Left ventricle myocardium superior (tissue), 1 donor: ENCODE data around the gene SLC22A3. TPM values are rescaled to one million over a fixed set of nuclear protein-coding genes. Genes with fewer than 3 reads are reported as not detected.
"Not testable (repeated sequence)": the region's sequence is repeated elsewhere in the genome, so short reads cannot be mapped to it uniquely, and the experiment has no call there.

Experiments
- ATAC-seq: fragments of 200-7000 bp; cut with Tn5 transposase; one replicate; pipeline ENCODE4 v1.9.1; 2020; ENCODE audit warnings: mild to moderate bottlenecking, moderate library complexity
- DNase-seq: peaks from one replicate; pipeline ENCODE4 v3.0.0-alpha.2; 2020
- intact Hi-C: fragments of 100-400 bp; cut with micrococcal nuclease; formaldehyde crosslinking; loops from one replicate; pipeline ENCODE4 v1.11.0; 2022
- total RNA-seq: library from RNA; stranded (reverse); fragmentation: NEBNext Ultra II Directional; extraction: Animal tissue kit (Norgen Biotek cat#: 25700); gene quantifications from one replicate; pipeline ENCODE4 v1.2.1, GENCODE V29; 2021
- donor health status: DM: no; HTN: yes; CAD: no; lungs with severe emphysema.

Gene SLC22A3
- total RNA-seq, 1 donor from 2014 or later, result 1.3 TPM

DNA sequence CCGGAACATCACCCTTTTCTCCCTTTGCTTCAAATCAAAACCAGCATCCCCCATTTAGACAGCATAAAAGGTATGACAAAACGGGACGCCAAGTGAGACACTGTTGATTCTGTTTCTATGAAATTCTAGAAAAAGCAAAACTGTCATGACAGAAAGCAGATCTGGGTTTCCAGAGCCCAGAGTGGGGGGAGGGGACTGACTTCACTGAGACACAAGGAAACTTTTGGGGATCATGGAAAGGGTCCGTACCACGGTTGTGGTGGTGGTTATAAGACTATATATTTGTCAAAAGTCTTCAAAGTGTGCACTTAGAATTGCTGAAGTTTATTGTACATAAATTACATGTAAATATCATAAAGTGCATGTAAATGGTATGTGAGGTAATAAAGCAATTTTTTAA is 82.6 kb downstream of the SLC22A3 start:
- DNase-seq (no peak), ATAC-seq (no peak)
- intact Hi-C loops, result no loop called here

- DNase-seq (peak; percentile 71), ATAC-seq (peak; percentile 81)
- intact Hi-C loops, result no loop called here
Observed at GRCh38 chr6:160431226-160431625, 83.0 kb downstream of the SLC22A3 start.

DNA sequence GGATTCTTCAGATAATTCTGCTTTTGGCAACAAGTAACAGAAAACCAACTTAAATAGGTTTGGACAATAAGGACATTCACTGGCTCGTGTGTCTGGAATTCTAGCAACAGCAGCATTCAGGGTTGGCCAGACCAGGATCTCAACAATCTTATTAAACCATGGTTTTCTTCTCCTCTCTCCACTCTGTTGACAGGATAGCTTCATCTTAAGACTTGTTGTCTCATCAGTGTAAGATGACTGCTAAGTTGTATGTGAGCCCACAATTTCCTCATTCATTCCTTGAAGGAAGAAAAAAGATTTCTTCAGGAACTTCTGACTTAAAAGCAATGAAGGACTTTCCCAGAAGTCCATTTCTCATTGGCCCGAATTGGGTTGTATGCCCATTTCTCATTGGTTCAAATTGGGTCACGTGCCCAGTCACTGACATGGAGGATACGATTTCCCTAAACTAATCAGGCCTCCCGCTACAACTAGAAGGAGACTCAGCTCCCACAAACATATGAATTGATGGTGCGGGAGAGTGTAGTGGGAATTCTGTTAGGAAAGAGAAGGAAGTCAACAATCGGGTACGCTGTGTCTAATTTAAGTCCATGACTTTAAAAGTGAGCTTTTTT is 83.7 kb downstream of the SLC22A3 start:
- ATAC-seq (peak; percentile 44), DNase-seq (no peak)
- intact Hi-C loops, result no loop called here

DNA sequence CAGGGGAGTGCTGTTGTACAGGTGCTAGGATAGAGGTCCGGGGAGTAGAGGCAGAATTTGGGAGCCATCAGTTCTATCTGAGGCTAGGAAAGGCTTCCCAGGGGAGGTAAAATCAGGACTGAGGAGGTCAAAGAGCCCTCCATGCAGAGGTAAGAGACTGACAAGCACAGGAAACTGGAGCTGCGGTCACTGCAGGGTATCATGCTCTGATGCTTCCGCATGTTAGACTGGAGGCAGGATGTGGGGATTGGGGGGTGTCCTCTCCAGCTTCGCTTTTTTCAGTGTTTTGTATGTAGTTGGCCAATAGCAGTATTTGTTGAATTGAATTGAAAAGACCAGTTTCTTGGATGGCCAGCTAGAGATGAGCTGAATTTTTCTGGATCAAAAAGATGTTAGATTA is 87.8 kb downstream of the SLC22A3 start:
- intact Hi-C loops, result no loop called here
- no peak for ATAC-seq

DNA sequence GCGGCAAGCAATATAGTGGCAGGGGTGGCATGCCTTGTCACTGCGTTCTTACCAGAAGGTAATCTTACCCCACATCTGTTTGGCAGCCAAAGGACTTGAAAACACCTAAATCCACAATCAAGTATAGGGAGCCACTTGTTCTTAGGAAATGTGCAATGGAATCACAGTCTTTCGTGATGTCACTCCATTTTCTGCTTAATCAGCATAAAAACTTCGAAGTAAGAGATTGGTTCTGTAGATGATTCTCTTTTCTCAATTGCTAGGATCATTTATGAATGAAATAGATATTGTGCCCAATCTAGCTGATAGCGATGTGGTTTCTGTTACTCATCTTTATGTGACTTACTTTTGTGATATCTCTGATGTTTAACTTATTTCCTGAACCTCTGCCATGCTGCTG is 89.0 kb downstream of the SLC22A3 start:
- ATAC-seq, result no peak
- DNase-seq, result no peak
- intact Hi-C loops, result no loop called here

More for the DNA sequence above, 87.8 kb downstream of the SLC22A3 start:
- no peak for DNase-seq

DNA sequence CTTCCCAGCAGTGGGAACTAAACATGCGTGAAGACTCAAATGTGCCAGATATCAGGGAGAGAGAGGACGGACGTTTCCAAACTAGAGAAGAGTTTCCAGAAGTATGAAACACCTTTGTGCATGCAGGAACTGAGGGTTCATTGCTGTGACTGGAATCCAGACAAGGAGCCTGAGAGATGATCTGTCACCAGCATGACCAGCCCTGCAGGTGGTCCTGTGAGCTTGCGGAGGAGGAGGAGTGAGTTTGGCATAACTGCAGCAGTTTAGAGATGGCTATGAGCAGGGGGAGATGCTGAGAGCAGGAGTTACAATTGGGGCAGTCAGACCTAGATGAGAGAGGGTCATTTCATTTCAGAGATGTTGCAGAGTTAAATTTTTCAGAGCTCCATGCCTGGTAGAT is 89.6 kb downstream of the SLC22A3 start:
- DNase-seq, result no peak
- no peak for ATAC-seq
- intact Hi-C loops, result no loop called here

DNA sequence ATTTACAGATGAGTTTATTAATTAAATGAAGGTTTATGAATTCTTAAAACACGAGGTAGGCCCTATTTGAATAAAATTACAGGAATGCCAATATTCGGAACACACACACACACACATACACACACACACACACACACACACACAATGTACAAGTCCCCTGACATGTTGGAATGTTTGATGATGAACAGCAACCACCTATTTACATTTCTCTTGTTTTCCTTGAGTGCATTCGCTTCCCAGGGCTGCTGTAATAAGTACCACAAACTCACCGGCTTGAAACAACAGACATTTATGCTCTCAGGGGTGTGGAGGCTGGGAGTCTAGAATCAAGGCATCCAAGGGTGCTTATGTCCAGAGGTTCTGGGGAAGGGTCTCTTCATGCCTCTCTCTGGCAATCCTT is 90.3 kb downstream of the SLC22A3 start:
- no peak for ATAC-seq
- no peak for DNase-seq
- intact Hi-C loops, result no loop called here

- ATAC-seq, result peak; percentile 40
- intact Hi-C loops, result no loop called here
- DNase-seq, result peak; percentile 34
Observed at GRCh38 chr6:160439751-160440150, 91.6 kb downstream of the SLC22A3 start.

- intact Hi-C loops, result no loop called here
- DNase-seq (no peak), ATAC-seq (no peak)
Observed at GRCh38 chr6:160442151-160442550, 94.0 kb downstream of the SLC22A3 start.

GRCh38 chr6:160445130-160445529 is 97.0 kb downstream of the SLC22A3 start:
- no peak for DNase-seq
- intact Hi-C loops, result no loop called here
- no peak for ATAC-seq

GRCh38 chr6:160447350-160447749 is 99.2 kb downstream of the SLC22A3 start:
- intact Hi-C loops, result no loop called here
- DNase-seq (no peak), ATAC-seq (no peak)

DNA sequence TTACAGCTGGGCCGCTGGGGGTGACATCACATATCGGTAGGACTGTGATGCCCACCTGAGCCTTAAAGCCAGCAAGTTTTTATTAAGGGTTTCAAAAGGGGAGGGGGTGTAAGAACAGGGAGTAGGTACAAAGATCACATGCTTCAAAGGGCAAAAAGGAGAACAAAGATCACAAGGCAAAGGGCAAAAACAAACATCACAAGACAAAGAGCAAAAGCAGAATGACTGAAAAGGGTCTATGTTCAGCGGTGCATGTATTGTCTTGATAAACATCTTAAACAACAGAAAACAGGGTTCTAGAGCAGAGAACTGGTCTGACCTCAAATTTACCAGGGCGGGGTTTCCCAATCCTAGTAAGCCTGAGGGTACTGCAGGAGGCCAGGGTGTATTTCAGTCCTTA is 101.6 kb downstream of the SLC22A3 start:
- DNase-seq, ATAC-seq: not testable (repeated sequence)
- intact Hi-C loops, result loop anchor here (10.0 kb wide), 1 partner anchor 585 kb away; no protein-coding TSS in a partner anchor

DNA sequence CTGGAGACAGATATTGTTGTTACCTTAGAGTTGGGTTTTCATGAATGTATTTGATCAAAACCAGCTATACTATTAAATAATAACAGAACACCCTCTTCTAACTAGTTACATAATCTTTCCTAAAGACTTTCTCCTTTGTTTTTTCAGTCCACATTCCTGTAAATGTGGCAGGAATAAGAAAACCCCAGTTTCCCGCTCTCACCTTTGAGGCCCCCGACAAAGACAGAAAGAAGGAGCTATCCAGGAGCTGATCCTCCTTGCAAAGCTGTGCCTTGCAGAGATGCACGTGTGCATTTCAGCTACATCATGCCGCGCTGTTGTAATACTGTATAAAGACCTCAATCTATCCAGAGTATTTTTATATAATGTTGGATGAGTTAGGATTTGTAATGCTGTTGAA is 102.7 kb downstream of the SLC22A3 start:
- ATAC-seq (no peak), DNase-seq (no peak)
- intact Hi-C loops, result loop anchor here (10.0 kb wide), 1 partner anchor 586 kb away; no protein-coding TSS in a partner anchor

GRCh38 chr6:160454303-160454702 is 106.1 kb downstream of the SLC22A3 start:
- ATAC-seq (no peak), DNase-seq (no peak)
- intact Hi-C loops, result loop anchor here (10.0 kb wide), 1 partner anchor 590 kb away; no protein-coding TSS in a partner anchor

DNA sequence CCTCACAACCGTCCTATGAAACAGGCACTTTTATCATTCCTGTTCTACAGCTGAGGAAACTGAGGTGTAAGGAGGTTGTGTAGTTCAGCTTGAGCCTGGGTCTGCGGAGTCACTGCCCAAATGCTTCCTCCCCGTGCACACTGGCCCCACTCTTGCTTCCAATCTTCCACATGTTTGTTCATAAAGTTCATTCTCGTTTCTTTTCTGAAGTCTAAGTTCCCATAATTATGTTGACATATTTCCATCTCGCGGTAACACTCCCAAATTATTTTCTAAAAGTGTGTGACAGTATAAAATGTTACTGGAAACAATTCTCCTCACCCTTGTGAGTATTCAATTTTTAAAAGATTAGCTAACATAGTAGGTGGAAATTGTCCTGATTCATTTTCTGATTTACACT is 106.9 kb downstream of the SLC22A3 start:
- intact Hi-C loops, result loop anchor here (5.0 to 10.0 kb wide), 2 partner anchors 318 to 590 kb away; no protein-coding TSS in a partner anchor
- DNase-seq (no peak), ATAC-seq (peak; percentile 29)

- intact Hi-C loops, result loop anchor here (5.0 to 10.0 kb wide), 2 partner anchors 318 to 591 kb away; no protein-coding TSS in a partner anchor
- ATAC-seq, result peak; percentile 91
- peak; percentile 63 for DNase-seq
Observed at GRCh38 chr6:160455541-160456213, 107.5 kb downstream of the SLC22A3 start.

GRCh38 chr6:160456214-160456546 is 108.0 kb downstream of the SLC22A3 start:
- intact Hi-C loops, result loop anchor here (5.0 to 10.0 kb wide), 2 partner anchors 319 to 591 kb away; no protein-coding TSS in a partner anchor
- ATAC-seq (no peak), DNase-seq (no peak)

GRCh38 chr6:160457823-160458222 is 109.6 kb downstream of the SLC22A3 start:
- DNase-seq, result no peak
- ATAC-seq, result no peak
- intact Hi-C loops, result loop anchor here (5.0 to 10.0 kb wide), 2 partner anchors 321 to 593 kb away; no protein-coding TSS in a partner anchor

GRCh38 chr6:160461641-160462040 is 113.5 kb downstream of the SLC22A3 start:
- ATAC-seq (no peak), DNase-seq (no peak)
- intact Hi-C loops, result no loop called here

GRCh38 chr6:160462116-160462515 is 113.9 kb downstream of the SLC22A3 start:
- ATAC-seq, result no peak
- no peak for DNase-seq
- intact Hi-C loops, result no loop called here
